ENCODE measurements around the gene RIF1. TPM values are rescaled to one million over a fixed set of nuclear protein-coding genes. Genes with fewer than 3 reads are reported as not detected.

Gene RIF1, protein sequence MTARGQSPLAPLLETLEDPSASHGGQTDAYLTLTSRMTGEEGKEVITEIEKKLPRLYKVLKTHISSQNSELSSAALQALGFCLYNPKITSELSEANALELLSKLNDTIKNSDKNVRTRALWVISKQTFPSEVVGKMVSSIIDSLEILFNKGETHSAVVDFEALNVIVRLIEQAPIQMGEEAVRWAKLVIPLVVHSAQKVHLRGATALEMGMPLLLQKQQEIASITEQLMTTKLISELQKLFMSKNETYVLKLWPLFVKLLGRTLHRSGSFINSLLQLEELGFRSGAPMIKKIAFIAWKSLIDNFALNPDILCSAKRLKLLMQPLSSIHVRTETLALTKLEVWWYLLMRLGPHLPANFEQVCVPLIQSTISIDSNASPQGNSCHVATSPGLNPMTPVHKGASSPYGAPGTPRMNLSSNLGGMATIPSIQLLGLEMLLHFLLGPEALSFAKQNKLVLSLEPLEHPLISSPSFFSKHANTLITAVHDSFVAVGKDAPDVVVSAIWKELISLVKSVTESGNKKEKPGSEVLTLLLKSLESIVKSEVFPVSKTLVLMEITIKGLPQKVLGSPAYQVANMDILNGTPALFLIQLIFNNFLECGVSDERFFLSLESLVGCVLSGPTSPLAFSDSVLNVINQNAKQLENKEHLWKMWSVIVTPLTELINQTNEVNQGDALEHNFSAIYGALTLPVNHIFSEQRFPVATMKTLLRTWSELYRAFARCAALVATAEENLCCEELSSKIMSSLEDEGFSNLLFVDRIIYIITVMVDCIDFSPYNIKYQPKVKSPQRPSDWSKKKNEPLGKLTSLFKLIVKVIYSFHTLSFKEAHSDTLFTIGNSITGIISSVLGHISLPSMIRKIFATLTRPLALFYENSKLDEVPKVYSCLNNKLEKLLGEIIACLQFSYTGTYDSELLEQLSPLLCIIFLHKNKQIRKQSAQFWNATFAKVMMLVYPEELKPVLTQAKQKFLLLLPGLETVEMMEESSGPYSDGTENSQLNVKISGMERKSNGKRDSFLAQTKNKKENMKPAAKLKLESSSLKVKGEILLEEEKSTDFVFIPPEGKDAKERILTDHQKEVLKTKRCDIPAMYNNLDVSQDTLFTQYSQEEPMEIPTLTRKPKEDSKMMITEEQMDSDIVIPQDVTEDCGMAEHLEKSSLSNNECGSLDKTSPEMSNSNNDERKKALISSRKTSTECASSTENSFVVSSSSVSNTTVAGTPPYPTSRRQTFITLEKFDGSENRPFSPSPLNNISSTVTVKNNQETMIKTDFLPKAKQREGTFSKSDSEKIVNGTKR (N-terminal part only)
- total RNA-seq, result 64.3 and 65.2 TPM in 2 replicates
- long read RNA-seq, partial matches to known transcripts, result 107 of 142 reads
- long read RNA-seq, other reads (novel, unspliced or antisense), result 35 of 142 reads

DNA sequence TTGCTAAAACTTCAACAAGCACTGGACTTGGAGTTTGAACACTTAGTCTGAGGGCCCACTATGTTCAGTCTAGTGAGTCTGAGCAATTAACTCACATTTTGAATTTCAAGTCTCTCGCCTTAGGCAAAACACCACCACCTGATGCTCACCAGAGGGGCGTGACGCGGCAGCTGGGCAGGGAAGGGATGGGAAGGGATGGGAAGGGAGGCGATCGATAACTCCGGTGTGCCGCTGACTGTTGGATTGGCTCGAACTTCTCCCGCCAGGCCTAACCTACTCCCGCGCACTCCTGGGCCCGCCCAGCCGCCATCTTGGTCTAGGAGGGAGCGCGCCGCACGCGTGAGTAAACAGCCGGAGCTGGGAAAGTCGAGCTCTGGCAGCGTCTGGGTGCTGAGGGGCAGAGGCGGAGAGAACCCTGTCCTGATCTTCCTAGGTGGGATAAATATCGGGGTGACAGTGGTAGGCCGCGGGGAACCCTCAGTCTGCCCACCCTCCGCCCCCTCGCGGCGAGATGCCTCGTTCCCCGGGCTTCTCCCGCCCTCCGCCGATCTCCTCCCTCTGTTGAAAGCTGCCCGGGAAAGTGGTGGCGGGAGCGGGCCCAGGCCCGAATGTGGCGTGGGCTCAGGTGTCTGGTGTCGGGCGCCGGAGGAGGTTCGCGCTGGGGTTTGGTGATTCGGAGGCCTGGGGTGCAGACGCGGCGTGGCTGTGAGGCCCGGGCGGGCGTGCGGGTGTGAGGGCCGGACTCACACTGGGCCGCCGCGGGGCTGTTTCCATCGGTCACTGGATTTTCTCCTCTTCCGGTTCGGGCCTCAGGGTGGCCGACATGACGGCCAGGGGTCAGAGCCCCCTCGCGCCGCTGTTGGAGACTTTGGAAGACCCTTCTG lies at the start of gene RIF1:
Gene RIF1 (plus strand): TSS at position 302 of the 884 bp plus-strand sequence. CDS start 522 bp downstream, at position 824.
- H3K4me3 Mint-ChIP-seq, result peak within 1 kb of the TSS; percentile 99
- TF ChIP-seq, protein P1, sequence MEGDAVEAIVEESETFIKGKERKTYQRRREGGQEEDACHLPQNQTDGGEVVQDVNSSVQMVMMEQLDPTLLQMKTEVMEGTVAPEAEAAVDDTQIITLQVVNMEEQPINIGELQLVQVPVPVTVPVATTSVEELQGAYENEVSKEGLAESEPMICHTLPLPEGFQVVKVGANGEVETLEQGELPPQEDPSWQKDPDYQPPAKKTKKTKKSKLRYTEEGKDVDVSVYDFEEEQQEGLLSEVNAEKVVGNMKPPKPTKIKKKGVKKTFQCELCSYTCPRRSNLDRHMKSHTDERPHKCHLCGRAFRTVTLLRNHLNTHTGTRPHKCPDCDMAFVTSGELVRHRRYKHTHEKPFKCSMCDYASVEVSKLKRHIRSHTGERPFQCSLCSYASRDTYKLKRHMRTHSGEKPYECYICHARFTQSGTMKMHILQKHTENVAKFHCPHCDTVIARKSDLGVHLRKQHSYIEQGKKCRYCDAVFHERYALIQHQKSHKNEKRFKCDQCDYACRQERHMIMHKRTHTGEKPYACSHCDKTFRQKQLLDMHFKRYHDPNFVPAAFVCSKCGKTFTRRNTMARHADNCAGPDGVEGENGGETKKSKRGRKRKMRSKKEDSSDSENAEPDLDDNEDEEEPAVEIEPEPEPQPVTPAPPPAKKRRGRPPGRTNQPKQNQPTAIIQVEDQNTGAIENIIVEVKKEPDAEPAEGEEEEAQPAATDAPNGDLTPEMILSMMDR (conservative IDR thresholded peaks at IDR 0.05), result peak; percentile 79
- DNase-seq (ENCODE audit: low read depth, low spot score), result peak; percentile 78
- H3K27me3 Mint-ChIP-seq (ENCODE audit: low read depth), result no peaks in the 10 kb centered on the region
- H3K4me1 Mint-ChIP-seq, result peaks cover 22% of the 10 kb centered on the region
- H3K27ac Mint-ChIP-seq (ENCODE audit: unreplicated experiment), result peak within 1 kb of the TSS; percentile 100
- H3K9me3 Mint-ChIP-seq, result peaks cover 3% of the 10 kb centered on the region
- H3K36me3 Mint-ChIP-seq (ENCODE audit: low read depth), result peaks cover 7% of the 10 kb centered on the region

- Mint-ChIP-seq H3K27me3 (ENCODE audit: low read depth) (no peaks in the 10 kb centered on the region), H3K4me3 (no peak overlapping the region)
These were observed 47.9 kb upstream of the RIF1 start for GRCh38 chr2:151361674-151362370.

DNA sequence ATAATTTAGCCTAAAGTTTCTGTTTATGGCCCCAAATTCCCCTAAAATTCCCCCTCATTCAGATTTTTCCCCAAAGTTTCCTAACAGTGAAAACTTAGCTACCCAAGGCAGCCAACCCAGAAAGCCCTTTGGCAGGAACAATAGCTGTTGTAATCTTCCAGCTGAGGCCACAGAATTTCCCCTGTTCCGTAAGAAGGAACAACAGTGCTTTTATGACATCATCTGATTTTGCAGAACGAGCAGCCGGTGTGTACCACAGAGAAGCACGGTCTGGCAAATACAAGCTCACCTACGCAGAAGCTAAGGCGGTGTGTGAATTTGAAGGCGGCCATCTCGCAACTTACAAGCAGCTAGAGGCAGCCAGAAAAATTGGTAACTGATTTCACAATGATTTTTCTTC lies 46.0 kb upstream of the RIF1 start:
- H3K4me3 Mint-ChIP-seq, result no peak overlapping the region
- H3K36me3 Mint-ChIP-seq (ENCODE audit: low read depth), result no peaks in the 10 kb centered on the region
- H3K9me3 Mint-ChIP-seq, result peaks cover 6% of the 10 kb centered on the region
- H3K4me1 Mint-ChIP-seq, result peaks cover 15% of the 10 kb centered on the region
- no peaks in the 10 kb centered on the region for H3K27me3 Mint-ChIP-seq (ENCODE audit: low read depth)
- peak overlapping the region; percentile 76 for H3K27ac Mint-ChIP-seq (ENCODE audit: unreplicated experiment)
- DNase-seq (ENCODE audit: low read depth, low spot score), result no peak
- TF ChIP-seq, protein P1 (conservative IDR thresholded peaks at IDR 0.05), result no peak

More at GRCh38 chr2:151361674-151362370, 47.9 kb upstream of the RIF1 start:
- no peak for DNase-seq (ENCODE audit: low read depth, low spot score)
- H3K4me1 Mint-ChIP-seq, result peaks cover 27% of the 10 kb centered on the region
- TF ChIP-seq, protein P1 (conservative IDR thresholded peaks at IDR 0.05), result no peak
- H3K9me3 Mint-ChIP-seq, result peaks cover 6% of the 10 kb centered on the region
- no peak overlapping the region for H3K27ac Mint-ChIP-seq (ENCODE audit: unreplicated experiment)
- H3K36me3 Mint-ChIP-seq (ENCODE audit: low read depth), result no peaks in the 10 kb centered on the region

DNA sequence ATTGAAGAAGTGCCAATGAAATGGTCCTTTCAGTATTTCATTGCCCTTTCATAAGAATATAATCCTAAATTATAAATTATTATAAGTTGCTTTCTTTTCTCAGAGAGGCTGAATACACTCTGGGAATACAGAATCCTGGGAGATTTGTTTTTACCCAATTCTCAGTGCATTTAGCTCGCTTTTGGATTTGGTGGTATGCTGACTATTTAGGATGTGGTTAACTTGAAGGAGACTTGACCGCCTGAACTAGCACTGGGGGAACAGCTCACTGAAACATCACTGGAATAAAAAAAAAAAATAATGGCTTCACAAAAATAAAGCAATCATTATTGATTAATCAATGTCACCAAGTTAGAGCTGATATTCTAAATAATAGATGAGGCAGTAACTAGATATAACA lies 42.1 kb upstream of the RIF1 start:
- Mint-ChIP-seq H3K27me3 (ENCODE audit: low read depth) (no peaks in the 10 kb centered on the region), H3K4me1 (peaks cover 8% of the 10 kb centered on the region), H3K27ac (ENCODE audit: unreplicated experiment) (no peak overlapping the region), H3K36me3 (ENCODE audit: low read depth) (no peaks in the 10 kb centered on the region), H3K9me3 (peaks cover 3% of the 10 kb centered on the region), H3K4me3 (no peak overlapping the region)
- no peak for DNase-seq (ENCODE audit: low read depth, low spot score)
- TF ChIP-seq, protein P1 (conservative IDR thresholded peaks at IDR 0.05), result no peak

Measured in neural crest cell (in vitro differentiated cells).